Measurements from ENCODE around the gene JADE2. TPM values are rescaled to one million over a fixed set of nuclear protein-coding genes. Genes with fewer than 3 reads are reported as not detected.
"Not testable (repeated sequence)": the region's sequence is repeated elsewhere in the genome, so short reads cannot be mapped to it uniquely, and the experiment has no call there.

JADE2 gene
- total RNA-seq, 1 donor from 2014 or later, result 10.8 TPM

DNA sequence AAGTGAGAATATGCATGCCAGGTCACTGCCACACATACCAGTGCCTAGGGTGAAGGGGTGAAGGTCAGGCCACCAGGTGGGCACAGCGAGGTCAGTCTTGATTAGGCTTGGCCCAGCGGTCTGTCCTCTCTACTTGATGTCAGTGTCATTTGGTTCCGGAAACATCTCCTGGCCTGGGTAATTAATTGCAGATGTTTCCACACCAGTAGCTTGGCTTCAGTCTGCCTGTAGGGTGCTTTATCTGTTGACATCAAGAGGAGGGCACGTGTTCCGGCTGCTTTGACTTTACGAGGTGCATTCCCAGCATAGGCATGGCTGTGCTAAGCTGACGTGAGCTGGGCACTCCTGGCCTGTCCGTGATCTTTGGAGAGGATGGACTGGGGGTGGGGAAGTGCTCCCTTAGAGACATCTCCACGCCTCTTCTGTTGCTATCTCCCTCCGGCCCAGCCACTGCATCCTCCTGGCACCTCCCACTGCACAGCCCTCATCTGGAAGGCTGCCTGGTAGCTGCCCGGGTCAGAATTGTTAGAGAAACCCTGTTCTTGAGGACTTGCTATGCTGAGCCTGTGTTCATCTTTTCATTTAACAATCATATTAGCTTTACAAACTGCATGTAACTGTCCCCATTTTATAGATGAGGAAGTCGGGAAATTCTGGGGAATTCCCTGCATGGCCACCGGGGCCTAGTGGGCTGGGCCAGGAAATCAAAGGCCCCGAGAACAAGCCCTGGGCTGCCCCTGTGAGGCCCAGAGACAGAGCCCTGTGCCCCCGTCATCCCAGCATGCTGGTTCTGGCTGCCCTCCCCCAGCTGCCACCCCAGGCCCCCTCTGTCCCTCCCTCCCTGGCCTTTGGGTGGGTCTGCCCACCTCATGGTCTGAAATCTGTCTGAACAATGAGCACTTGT is 29.1 kb downstream of the JADE2 start:
- no peak overlapping the region for H3K27ac Mint-ChIP-seq
- H3K4me3 Mint-ChIP-seq, result no peak overlapping the region

DNA sequence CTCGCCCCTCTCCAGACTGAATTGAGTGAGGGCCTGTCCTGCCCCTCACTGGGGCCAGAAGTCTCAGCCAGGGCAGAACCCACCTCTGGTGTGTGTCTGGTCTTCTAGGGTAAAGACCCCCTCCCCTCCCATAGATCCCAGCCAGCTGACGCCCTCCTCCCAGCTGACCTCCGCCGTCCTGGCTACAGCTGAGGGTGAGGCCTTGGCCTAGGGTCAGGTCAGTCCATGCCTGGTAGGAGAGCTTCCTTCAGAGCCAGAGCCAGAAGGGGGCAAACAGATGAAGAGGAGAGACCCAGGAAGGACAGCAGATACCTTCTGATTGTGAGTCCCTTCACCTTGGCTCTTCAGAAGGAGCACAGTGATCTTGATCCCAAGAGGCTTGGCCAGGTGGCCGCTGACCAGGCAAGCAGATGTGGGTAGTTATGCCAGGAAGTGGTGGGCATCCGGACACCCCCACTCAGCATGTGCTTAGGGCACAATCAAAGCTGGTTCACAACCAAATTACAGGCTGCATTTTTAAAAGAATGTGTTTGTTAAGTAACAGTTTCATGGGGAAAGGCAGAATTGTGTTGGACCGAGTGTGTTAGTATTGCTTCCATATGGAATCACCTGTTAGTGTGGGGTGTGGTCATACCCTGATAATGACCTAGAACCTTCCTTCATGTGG is 29.9 kb downstream of the JADE2 start:
- peaks cover 24% of the 10 kb centered on the region for H3K4me1 Mint-ChIP-seq (ENCODE audit: unreplicated experiment)
- TF ChIP-seq, protein P1, sequence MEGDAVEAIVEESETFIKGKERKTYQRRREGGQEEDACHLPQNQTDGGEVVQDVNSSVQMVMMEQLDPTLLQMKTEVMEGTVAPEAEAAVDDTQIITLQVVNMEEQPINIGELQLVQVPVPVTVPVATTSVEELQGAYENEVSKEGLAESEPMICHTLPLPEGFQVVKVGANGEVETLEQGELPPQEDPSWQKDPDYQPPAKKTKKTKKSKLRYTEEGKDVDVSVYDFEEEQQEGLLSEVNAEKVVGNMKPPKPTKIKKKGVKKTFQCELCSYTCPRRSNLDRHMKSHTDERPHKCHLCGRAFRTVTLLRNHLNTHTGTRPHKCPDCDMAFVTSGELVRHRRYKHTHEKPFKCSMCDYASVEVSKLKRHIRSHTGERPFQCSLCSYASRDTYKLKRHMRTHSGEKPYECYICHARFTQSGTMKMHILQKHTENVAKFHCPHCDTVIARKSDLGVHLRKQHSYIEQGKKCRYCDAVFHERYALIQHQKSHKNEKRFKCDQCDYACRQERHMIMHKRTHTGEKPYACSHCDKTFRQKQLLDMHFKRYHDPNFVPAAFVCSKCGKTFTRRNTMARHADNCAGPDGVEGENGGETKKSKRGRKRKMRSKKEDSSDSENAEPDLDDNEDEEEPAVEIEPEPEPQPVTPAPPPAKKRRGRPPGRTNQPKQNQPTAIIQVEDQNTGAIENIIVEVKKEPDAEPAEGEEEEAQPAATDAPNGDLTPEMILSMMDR (conservative IDR thresholded peaks at IDR 0.05), result no peak
- DNase-seq (ENCODE audit: extremely low spot score, unreplicated experiment), result no peak
- no peak overlapping the region for H3K4me3 Mint-ChIP-seq
- no peaks in the 10 kb centered on the region for H3K27me3 Mint-ChIP-seq
- H3K36me3 Mint-ChIP-seq, result no peaks in the 10 kb centered on the region
- no peak overlapping the region for H3K27ac Mint-ChIP-seq
- H3K9me3 Mint-ChIP-seq, result no peaks in the 10 kb centered on the region

More for the DNA sequence above, 29.1 kb downstream of the JADE2 start:
- no peaks in the 10 kb centered on the region for H3K9me3 Mint-ChIP-seq
- H3K36me3 Mint-ChIP-seq, result no peaks in the 10 kb centered on the region
- TF ChIP-seq, protein P1 (conservative IDR thresholded peaks at IDR 0.05), result no peak
- no peak for DNase-seq (ENCODE audit: extremely low spot score, unreplicated experiment)
- peaks cover 24% of the 10 kb centered on the region for H3K4me1 Mint-ChIP-seq (ENCODE audit: unreplicated experiment)
- no peaks in the 10 kb centered on the region for H3K27me3 Mint-ChIP-seq

DNA sequence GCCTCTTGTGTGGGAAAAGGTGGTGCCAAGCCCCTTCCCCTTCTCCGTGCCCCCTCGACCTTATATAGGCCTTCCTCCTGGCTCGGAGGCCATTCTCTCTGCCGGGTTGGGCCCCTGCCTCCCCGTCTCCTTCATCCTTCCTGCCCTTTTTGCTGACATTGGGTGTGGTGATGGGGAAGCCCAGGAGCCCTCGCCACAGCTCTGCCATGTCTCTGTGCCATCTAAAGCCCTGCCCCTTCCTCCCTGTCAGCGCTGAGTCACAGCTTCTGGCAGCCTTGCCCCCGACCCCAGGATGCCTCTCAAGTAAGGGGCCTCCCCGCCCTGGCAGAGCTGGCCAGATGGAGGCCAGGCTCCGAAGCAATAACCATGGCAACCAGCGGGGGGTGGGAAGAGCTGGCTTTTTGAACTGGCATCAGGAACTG is 30.4 kb downstream of the JADE2 start:
- H3K4me3 Mint-ChIP-seq, result no peak overlapping the region

DNA sequence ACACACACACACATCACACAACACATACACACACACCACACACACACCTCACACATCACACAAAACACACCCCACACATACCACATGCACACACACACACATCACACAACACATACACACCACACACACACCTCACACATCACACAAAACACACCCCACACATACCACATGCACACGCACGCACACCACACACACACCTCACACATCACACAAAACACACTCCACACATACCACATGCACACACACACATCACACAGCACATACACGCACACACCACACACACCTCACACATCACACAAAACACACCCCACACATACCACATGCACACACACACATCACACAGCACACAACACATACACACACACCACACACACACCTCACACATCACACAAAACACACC is 31.1 kb downstream of the JADE2 start:
- not testable (repeated sequence) for H3K27me3 Mint-ChIP-seq; H3K4me3 Mint-ChIP-seq; H3K36me3 Mint-ChIP-seq; H3K9me3 Mint-ChIP-seq; DNase-seq (ENCODE audit: extremely low spot score, unreplicated experiment); H3K27ac Mint-ChIP-seq
- H3K4me1 Mint-ChIP-seq (ENCODE audit: unreplicated experiment), result peaks cover 23% of the 10 kb centered on the region

More for the DNA sequence above, 30.4 kb downstream of the JADE2 start:
- no peak overlapping the region for H3K27ac Mint-ChIP-seq
- no peaks in the 10 kb centered on the region for H3K9me3 Mint-ChIP-seq
- no peak for DNase-seq (ENCODE audit: extremely low spot score, unreplicated experiment)
- H3K27me3 Mint-ChIP-seq, result no peaks in the 10 kb centered on the region
- TF ChIP-seq, protein P1 (conservative IDR thresholded peaks at IDR 0.05), result no peak
- H3K4me1 Mint-ChIP-seq (ENCODE audit: unreplicated experiment), result peaks cover 24% of the 10 kb centered on the region
- H3K36me3 Mint-ChIP-seq, result no peaks in the 10 kb centered on the region

GRCh38 chr5:134556994-134557393 is 31.5 kb downstream of the JADE2 start:
- H3K27me3 Mint-ChIP-seq, result no peaks in the 10 kb centered on the region
- TF ChIP-seq, protein P1 (conservative IDR thresholded peaks at IDR 0.05), result no peak
- no peak for DNase-seq (ENCODE audit: extremely low spot score, unreplicated experiment)
- no peak overlapping the region for H3K4me3 Mint-ChIP-seq
- H3K4me1 Mint-ChIP-seq (ENCODE audit: unreplicated experiment), result peaks cover 20% of the 10 kb centered on the region
- H3K9me3 Mint-ChIP-seq, result no peaks in the 10 kb centered on the region
- no peaks in the 10 kb centered on the region for H3K36me3 Mint-ChIP-seq
- H3K27ac Mint-ChIP-seq, result no peak overlapping the region

- Mint-ChIP-seq H3K27me3 (no peaks in the 10 kb centered on the region), H3K27ac (no peak overlapping the region), H3K4me3 (no peak overlapping the region)
Measured at GRCh38 chr5:134559672-134560071, 34.2 kb downstream of the JADE2 start.

More at GRCh38 chr5:134559672-134560071, 34.2 kb downstream of the JADE2 start:
- TF ChIP-seq, protein P1 (conservative IDR thresholded peaks at IDR 0.05), result no peak
- DNase-seq (ENCODE audit: extremely low spot score, unreplicated experiment), result no peak
- Mint-ChIP-seq H3K9me3 (no peaks in the 10 kb centered on the region), H3K36me3 (no peaks in the 10 kb centered on the region), H3K4me1 (ENCODE audit: unreplicated experiment) (peaks cover 12% of the 10 kb centered on the region)
